HG03095 (cell line): ENCODE data around the gene TMEM35A.
A peak's percentile ranks its signal among the peaks of the same experiment; 100 is the strongest.
"Not testable (repeated sequence)": the region's sequence is repeated elsewhere in the genome, so short reads cannot be mapped to it uniquely, and the experiment has no call there.

Experiments
- ATAC-seq: cut with Tn5 transposase; IDR thresholded peaks from one replicate; pipeline ENCODE4 v1.9.1; 2021; ENCODE audit warnings: moderate library complexity; ENCODE audit not compliant: unreplicated experiment

TMEM35A gene, protein sequence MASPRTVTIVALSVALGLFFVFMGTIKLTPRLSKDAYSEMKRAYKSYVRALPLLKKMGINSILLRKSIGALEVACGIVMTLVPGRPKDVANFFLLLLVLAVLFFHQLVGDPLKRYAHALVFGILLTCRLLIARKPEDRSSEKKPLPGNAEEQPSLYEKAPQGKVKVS

DNA sequence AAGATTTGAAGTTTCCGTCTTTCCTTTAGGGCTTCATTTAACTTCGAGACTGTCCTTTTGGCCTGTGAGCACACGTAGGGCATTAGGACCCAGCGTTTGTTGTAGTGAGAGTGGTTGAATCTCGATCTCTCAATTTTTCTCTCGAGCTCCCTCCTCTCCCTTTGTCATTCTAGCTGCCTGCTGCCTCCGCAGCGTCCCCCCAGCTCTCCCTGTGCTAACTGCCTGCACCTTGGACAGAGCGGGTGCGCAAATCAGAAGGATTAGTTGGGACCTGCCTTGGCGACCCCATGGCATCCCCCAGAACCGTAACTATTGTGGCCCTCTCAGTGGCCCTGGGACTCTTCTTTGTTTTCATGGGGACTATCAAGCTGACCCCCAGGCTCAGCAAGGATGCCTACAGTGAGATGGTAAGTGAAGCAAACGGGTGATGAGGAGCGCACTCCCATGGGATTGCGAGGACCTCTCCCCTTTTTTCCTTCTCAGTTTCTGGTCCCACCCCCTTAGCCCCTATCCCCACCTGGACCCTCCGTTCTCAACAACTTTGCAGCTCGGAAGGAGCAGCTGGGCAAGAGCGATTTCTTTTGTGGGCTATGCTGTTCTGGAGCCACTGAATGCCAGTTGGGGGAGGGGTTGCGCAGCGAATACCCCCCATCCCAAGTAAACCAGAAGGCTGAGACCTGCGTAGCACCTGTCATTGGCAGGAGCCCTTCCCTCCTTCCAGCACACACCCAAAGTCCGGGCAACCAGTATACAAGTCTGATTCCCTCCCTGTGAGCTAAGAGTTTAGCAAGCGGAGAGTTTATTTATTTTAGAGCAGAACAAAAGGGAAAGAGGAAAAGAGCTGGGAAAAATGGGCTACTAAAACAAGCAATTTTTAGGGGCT, at the start of gene TMEM35A:
Gene TMEM35A, plus strand, starts transcription at position 164 of the 883 bp plus-strand sequence. Its CDS starts 124 bp downstream, at position 288.
- no peak for ATAC-seq

GRCh38 chrX:101029665-101030064, 49.0 kb upstream of the TMEM35A start:
- ATAC-seq: no peak

GRCh38 chrX:101037231-101037630, 41.4 kb upstream of the TMEM35A start:
- ATAC-seq: no peak

- ATAC-seq: no peak
These were observed 38.5 kb upstream of the TMEM35A start for GRCh38 chrX:101040197-101040596.

DNA sequence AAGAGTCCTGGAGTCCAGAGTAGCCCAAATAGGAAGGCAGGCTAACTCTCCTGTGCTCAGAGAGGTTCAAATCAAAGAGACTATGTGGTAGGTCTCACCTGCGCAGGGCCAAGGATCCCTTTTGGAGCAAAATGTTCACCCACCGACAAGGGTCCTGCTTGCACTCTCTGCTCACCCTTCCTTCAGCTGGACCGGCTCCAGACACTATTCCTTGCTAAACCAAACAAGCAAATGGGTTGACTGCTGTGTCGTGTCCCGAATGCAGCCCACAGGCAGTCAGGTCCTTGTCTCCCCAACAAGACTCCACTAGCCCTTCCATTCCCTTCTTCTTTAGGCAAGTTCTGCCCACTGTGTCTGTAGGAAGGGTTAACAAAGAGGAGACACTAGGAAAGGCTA, 27.5 kb upstream of the TMEM35A start:
- ATAC-seq: no peak

DNA sequence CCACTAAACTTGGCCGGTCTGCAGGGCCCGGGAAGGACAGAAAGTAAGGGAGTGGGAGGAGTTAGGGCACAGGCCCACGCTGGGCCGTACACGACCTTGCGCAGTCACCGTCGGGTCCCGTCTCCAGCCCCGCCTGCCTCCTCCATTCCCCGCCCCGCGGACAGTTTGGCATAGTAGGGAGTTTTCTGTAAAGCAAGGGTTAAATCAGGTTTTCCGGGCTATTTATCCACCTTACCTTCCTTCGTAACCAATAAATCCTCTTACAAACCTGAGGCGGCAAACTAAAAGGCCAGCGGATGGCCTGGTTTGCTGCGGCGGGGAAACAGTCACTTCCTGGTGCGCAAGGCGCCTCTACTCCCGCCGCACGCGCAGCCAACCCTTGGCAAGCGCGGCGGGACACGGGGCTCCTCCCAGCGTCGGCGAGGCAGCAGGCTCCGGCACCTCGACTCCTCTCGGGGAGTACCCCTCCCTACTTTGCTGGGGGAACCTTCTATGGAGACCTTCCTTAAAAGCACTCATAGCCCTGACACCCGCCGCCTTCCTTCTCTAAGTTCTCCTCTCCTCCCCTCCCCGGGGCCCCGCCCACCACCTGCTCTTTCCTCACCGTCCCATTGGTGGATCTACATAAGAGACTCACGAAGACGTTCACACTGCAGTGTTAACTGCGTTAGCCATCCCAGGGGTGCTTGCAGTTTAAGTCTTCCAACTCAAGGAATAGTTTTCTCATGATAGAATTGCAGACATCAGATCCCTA, 27.0 kb upstream of the TMEM35A start, which contains the start of gene TRMT2B:
Gene TRMT2B, minus strand, starts transcription at position 563 of the 754 bp plus-strand sequence. CDS start 9,822 bp downstream, outside the sequence.
- peak; percentile 94 for ATAC-seq

DNA sequence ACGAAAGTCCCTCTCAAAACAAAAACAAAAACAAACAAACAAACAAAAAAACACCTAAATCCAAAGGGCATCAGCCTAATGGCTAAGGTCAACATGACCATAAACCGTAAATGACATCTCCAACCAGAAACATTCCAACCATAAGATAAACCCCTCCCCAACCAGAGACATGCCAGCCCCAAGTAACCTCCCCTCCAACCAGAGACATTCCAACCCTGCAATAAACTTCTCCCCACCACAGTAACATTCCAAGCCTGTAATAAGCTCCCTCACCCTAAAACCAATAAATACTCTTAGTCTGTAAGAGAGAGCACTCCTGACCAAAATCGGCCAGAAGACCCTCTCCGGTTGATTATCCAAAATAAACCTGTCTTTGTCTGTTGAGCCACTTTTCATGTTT, 22.1 kb upstream of the TMEM35A start:
- ATAC-seq: not testable (repeated sequence)

DNA sequence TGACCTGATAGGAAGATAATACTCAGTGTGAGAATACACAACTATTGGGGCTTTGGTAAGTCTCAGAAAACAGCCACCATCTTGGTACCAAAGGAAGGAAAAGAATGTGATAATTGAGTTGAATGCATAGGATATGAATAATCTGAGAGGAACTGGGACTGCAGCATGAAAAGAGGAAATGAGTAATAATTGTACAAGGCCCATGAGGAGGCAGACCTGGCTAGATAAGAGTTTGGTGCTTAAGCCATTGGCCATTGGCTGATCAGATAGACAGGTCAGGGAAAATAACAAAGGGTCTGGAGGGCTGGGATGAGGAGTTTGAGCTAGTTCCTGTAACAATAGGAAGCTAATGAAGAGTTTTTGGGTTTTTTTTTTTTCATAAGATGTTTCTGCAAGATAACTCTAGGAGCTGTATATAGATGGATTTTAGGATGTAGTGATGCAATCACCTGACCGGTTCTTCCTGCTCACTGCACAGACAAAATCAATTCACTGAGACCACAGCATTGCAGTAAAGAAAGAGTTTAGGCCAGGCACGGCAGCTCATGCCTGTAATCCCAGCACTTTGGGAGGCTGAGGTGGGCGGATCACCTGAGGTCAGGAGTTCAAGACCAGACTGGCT, 21.5 kb upstream of the TMEM35A start:
- peak; percentile 94 for ATAC-seq

GRCh38 chrX:101062176-101062575, 16.5 kb upstream of the TMEM35A start:
- no peak for ATAC-seq

- ATAC-seq: no peak
These were observed 7.1 kb upstream of the TMEM35A start for GRCh38 chrX:101071582-101071981.

DNA sequence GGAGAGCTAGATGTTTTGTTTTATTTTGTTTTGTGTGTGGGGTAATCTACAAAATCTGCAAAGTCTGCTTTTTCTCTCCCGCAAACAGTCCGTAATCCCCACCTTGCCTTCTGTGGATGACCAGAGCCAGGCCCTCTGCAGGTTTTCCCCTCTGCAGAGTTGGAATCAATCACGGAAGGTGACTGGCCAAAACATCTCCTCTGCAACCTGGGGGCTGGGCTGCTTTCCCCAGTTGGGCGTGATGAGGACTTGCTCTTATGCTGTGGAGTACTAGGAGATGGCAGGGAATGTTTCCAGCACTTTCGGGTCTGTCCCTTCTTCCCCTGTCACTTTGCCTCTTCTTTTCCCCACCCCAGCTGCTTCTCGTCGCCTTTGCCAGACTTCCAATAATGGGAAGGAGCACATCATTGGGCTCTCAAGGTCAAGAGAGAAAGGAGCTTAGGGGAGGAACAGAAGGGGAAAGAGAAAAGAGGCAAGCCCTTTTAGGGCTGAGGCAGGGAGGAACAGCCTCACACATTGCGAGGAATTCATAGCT, 1.1 kb downstream of the TMEM35A start:
- ATAC-seq: no peak

DNA sequence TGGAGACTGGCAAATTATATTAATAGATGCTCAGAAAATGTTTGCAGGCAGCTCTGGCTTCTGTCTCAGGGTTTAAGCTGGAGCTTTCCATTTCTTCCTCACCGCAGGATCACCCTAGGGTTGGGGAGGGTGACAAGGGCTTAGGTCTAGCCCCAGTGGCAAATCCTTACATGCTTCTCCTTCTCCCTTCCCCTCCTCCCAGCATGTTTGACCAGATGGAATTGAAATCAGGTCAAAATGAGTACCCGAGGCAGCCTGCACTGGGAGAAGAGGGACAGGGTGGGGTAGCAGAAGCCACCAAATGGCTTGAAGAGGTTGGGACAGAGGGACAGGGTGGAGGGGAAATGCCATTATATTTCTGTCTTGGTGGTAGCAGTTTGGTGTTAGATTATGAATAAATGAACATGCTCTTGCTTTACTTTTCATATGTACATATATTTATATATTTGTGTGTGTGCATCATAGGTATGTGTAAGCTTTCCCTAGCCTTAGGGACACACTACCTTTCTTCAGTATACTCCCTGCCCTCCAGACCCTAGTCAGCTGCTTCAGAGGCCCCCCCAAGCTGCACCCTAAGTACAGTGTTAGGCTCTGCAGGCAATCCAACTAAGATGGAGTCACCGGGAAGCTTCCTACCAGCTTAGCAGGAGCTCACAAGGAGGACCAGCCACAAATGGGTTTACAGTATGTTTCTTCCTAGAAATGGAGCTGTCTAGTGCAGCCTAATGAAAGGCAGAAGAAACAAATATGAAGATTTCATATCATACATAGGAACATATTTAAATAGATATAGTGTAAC, 1.8 kb downstream of the TMEM35A start:
- no peak for ATAC-seq

GRCh38 chrX:101081231-101081630, 2.6 kb downstream of the TMEM35A start:
- ATAC-seq: no peak

DNA sequence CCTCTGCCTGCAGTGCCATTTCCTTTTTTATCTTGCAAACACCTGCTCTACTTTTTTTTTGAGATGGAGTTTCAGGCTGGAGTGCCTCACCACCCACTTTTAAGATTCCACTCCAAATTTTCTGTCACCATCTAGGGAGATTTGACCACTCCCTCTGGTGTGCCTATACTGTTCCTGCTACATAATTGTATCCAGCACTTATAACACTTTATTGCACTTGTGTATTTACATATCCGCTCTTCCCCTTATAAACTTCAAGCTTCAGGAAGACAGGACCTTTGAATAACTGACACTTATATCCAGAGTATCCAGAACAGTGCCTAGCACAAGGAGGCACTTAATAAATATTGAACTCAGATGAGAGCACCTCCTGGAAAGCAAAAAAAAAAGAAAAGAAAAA, 13.1 kb downstream of the TMEM35A start:
- ATAC-seq: no peak

GRCh38 chrX:101097546-101098453, 19.1 kb downstream of the TMEM35A start, which contains the start of gene CENPI:
Gene CENPI, plus strand, starts transcription at chrX:101098204. Its CDS starts 2,867 bp downstream, at chrX:101101071.
- ATAC-seq: peak; percentile 100

DNA sequence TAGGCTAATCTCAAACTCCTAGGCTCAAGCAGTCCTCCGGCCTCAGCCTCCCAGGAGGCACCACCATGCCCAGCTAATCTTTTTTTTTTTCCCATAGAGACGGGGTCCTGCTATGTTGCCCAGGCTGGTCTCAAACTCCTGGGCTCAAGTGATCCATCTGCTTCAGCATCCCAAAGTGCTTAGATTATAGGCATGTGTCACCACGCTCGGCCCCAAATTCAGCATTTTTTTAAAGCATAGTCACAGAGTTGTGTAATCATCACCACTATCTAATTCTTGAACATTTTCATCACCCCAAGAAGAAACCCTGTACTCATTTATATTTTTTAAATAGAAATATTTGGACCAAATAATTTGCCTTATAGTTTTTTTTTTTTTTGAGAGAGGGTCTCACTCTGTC, 29.6 kb downstream of the TMEM35A start:
- no peak for ATAC-seq

- no peak for ATAC-seq
These were observed 39.0 kb downstream of the TMEM35A start for GRCh38 chrX:101117701-101118100.

GRCh38 chrX:101136235-101136634, 57.6 kb downstream of the TMEM35A start:
- ATAC-seq: no peak
